ENCODE results near the gene ACADSB.

Gene ACADSB

GRCh38 chr10:122981066-122981464 lies 27.7 kb upstream of the ACADSB start:
- peak; percentile 30 for DNase-seq (ENCODE audit: low spot score)

GRCh38 chr10:122983898-122984297 lies 24.9 kb upstream of the ACADSB start:
- DNase-seq (ENCODE audit: low spot score) = no peak
- TF ChIP-seq, protein P1, sequence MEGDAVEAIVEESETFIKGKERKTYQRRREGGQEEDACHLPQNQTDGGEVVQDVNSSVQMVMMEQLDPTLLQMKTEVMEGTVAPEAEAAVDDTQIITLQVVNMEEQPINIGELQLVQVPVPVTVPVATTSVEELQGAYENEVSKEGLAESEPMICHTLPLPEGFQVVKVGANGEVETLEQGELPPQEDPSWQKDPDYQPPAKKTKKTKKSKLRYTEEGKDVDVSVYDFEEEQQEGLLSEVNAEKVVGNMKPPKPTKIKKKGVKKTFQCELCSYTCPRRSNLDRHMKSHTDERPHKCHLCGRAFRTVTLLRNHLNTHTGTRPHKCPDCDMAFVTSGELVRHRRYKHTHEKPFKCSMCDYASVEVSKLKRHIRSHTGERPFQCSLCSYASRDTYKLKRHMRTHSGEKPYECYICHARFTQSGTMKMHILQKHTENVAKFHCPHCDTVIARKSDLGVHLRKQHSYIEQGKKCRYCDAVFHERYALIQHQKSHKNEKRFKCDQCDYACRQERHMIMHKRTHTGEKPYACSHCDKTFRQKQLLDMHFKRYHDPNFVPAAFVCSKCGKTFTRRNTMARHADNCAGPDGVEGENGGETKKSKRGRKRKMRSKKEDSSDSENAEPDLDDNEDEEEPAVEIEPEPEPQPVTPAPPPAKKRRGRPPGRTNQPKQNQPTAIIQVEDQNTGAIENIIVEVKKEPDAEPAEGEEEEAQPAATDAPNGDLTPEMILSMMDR (IDR thresholded peaks at IDR 0.05; ENCODE audit: extremely low read depth, missing control alignments) = no peak

More at GRCh38 chr10:122981066-122981464, 27.7 kb upstream of the ACADSB start:
- TF ChIP-seq, protein P1 (IDR thresholded peaks at IDR 0.05; ENCODE audit: extremely low read depth, missing control alignments) = no peak

- TF ChIP-seq, protein P1 (IDR thresholded peaks at IDR 0.05; ENCODE audit: extremely low read depth, missing control alignments) = no peak
- DNase-seq (ENCODE audit: low spot score) = no peak
Measured at GRCh38 chr10:122984708-122985107, 24.1 kb upstream of the ACADSB start.

DNA sequence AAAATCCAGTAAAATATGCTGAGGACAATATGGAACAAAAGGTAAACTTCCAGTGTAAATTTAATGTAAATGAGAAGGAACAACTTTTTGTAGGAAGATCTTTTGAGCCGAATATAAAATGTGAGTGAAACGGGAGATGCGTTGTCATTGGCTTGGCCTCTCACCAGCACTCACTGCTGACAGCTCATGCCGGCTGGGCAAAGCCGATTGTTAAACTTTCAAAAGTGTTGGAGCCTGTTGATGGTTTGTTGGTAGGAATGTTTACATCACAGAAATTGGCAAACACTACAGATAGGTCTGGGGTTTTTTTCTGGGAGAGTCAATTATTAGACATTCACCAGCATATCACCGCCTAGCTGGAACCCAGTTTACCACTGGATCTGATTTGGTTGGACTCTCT lies 22.5 kb upstream of the ACADSB start:
- TF ChIP-seq, protein P1 (IDR thresholded peaks at IDR 0.05; ENCODE audit: extremely low read depth, missing control alignments) = no peak
- no peak for DNase-seq (ENCODE audit: low spot score)

DNA sequence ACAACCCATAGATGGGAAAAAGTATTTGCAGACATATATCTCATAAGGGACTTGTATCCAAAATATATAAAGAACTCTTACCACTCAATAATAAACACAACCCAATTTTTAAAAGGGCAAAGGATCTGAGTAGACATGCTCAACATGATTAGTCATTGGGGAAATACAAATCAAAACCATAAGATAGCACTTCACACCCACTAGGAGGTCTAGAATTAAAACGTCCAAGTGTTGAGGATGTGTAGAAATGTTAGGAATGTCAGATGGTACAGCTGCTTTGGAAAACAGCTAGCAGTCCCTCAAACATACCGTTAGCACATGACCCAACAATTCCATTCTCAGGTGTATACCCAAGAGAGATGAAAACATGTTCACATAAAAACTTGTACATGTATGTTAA lies 20.3 kb upstream of the ACADSB start:
- DNase-seq (ENCODE audit: low spot score) = no peak
- TF ChIP-seq, protein P1 (IDR thresholded peaks at IDR 0.05; ENCODE audit: extremely low read depth, missing control alignments) = no peak

GRCh38 chr10:122990278-122990677 lies 18.5 kb upstream of the ACADSB start:
- no peak for DNase-seq (ENCODE audit: low spot score)
- TF ChIP-seq, protein P1 (IDR thresholded peaks at IDR 0.05; ENCODE audit: extremely low read depth, missing control alignments) = no peak

DNA sequence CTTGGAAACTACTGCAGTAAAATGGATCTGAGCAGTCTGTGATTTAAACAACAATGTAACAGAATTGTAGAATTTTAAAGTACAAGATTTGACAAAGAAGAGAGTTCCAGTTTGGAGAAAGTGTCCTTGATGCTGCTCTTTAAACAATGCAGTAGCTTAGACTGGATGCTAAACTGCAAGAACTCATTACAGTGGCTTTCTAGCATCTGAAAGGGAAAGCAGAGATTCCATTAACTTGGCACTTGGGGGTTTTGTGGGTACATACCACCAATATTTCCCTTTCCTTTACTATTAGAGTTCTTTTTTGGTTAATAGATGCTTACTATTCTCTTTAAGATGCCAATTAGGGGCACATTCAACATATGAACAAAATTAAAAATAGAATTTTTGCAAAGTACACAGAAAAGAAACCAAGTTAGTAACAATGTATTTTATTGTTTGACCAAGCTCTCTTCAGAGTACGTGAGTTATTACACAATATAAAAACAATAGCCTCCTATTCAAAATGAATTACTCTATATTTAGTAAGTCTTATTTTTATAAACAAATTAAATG lies 16.7 kb upstream of the ACADSB start:
- DNase-seq (ENCODE audit: low spot score) = no peak
- TF ChIP-seq, protein P1 (IDR thresholded peaks at IDR 0.05; ENCODE audit: extremely low read depth, missing control alignments) = no peak
